DLD1 (cell line): ENCODE data around the gene PRKRA.
"Not testable (repeated sequence)": the region's sequence is repeated elsewhere in the genome, so short reads cannot be mapped to it uniquely, and the experiment has no call there.

Experiments
- in situ Hi-C: cut with HindIII; loops from 2 replicates; pipeline ENCODE4 v1.10.0; 2017; ENCODE audit warnings: low sequenced_read_pairs

Gene PRKRA

GRCh38 chr2:178450774-178451525, at the start of gene PRKRA, which contains the start of gene PJVK:
Gene PRKRA, minus strand, starts transcription at chr2:178451175. Its CDS starts 145 bp downstream, at chr2:178451030.
Gene PJVK, plus strand, starts transcription at chr2:178451378. Its CDS starts 2,032 bp downstream, at chr2:178453410.
- in situ Hi-C loops: no loop called here

GRCh38 chr2:178499640-178500039, 48.7 kb upstream of the PRKRA start:
- in situ Hi-C loops: no loop called here

GRCh38 chr2:178498137-178498536, 47.2 kb upstream of the PRKRA start:
- in situ Hi-C loops: no loop called here

GRCh38 chr2:178496049-178496448, 45.1 kb upstream of the PRKRA start:
- in situ Hi-C loops: no loop called here

- in situ Hi-C loops: no loop called here
These were observed 40.6 kb upstream of the PRKRA start for GRCh38 chr2:178491612-178492011.

GRCh38 chr2:178485356-178485755, 34.4 kb upstream of the PRKRA start:
- in situ Hi-C loops: no loop called here

GRCh38 chr2:178484245-178485041, 33.5 kb upstream of the PRKRA start:
- in situ Hi-C loops: no loop called here

- in situ Hi-C loops: no loop called here
These were observed 31.5 kb upstream of the PRKRA start for GRCh38 chr2:178482437-178482836.

- in situ Hi-C loops: no loop called here
These were observed 29.5 kb upstream of the PRKRA start, which contains the start of gene PLEKHA3 for GRCh38 chr2:178480227-178481181. Gene PLEKHA3, plus strand, starts transcription at chr2:178480457. Its CDS starts 413 bp downstream, at chr2:178480870.

GRCh38 chr2:178479758-178480226, 28.8 kb upstream of the PRKRA start:
- in situ Hi-C loops: no loop called here

GRCh38 chr2:178479275-178479616, 28.3 kb upstream of the PRKRA start:
- in situ Hi-C loops: no loop called here

GRCh38 chr2:178478439-178479274, 27.7 kb upstream of the PRKRA start, which contains the start of gene FKBP7:
Gene FKBP7, minus strand, starts transcription at chr2:178478600. Its CDS starts 101 bp downstream, at chr2:178478499.
- in situ Hi-C loops: no loop called here

- in situ Hi-C loops: no loop called here
These were observed 27.1 kb upstream of the PRKRA start for GRCh38 chr2:178478130-178478438.

- in situ Hi-C loops: no loop called here
These were observed 26.6 kb upstream of the PRKRA start for GRCh38 chr2:178477443-178478129.

- in situ Hi-C loops: no loop called here
These were observed 25.5 kb upstream of the PRKRA start for GRCh38 chr2:178476477-178476876.

GRCh38 chr2:178474560-178474959, 23.6 kb upstream of the PRKRA start:
- in situ Hi-C loops: no loop called here

GRCh38 chr2:178473931-178474330, 23.0 kb upstream of the PRKRA start:
- in situ Hi-C loops: no loop called here

GRCh38 chr2:178473373-178473772, 22.4 kb upstream of the PRKRA start:
- in situ Hi-C loops: no loop called here

- in situ Hi-C loops: not testable (repeated sequence)
These were observed 20.3 kb upstream of the PRKRA start for GRCh38 chr2:178471313-178471712.
